GM23338 (cell line): Measurements from ENCODE around the gene NCAPD2. TPM values are rescaled to one million over a fixed set of nuclear protein-coding genes. Genes with fewer than 3 reads are reported as not detected.

Experiments
- ATAC-seq: fragments of 200-7000 bp; cut with Tn5 transposase; 3 replicates; pipeline ENCODE4 v1.9.1; 2020
- DNase-seq: peaks from one replicate; pipeline ENCODE4 v3.0.0-alpha.2; 2015; ENCODE audit warnings: low spot score
- H2AFZ ChIP-seq: fragments of 200-600 bp; sonication (generic); 2 replicates; pipeline ENCODE4 v1.8.0; 2016; ENCODE audit warnings: antibody characterized with exemption, mild to moderate bottlenecking, moderate library complexity
- H3F3A ChIP-seq: fragments of 200-600 bp; sonication (generic); replicated peaks from 2 replicates; pipeline ENCODE4 v1.8.0; 2017; ENCODE audit warnings: antibody characterized with exemption, mixed run types, low read depth
- H3K27ac ChIP-seq: fragments of 200-600 bp; sonication (generic); 2 replicates; pipeline ENCODE4 v1.6.1; 2016; ENCODE audit warnings: low read depth
- H3K27me3 ChIP-seq: fragments of 200-600 bp; sonication (generic); 2 replicates; pipeline ENCODE4 v1.8.0; 2016; ENCODE audit warnings: mild to moderate bottlenecking, mixed run types, moderate library complexity; ENCODE audit not compliant: insufficient read depth
- H3K36me3 ChIP-seq: fragments of 200-600 bp; sonication (generic); 2 replicates; pipeline ENCODE4 v1.8.0; 2016; ENCODE audit warnings: mild to moderate bottlenecking; ENCODE audit not compliant: insufficient read depth
- H3K4me1 ChIP-seq: fragments of 200-600 bp; sonication (generic); 2 replicates; pipeline ENCODE4 v1.8.0; 2016; ENCODE audit warnings: mild to moderate bottlenecking, moderate library complexity; ENCODE audit not compliant: insufficient read depth
- H3K4me2 ChIP-seq: fragments of 200-600 bp; sonication (generic); 2 replicates; pipeline ENCODE4 v1.7.1; 2017; ENCODE audit warnings: mixed run types
- H3K4me3 ChIP-seq: fragments of 200-600 bp; sonication (generic); 2 replicates; pipeline ENCODE4 v1.6.1; 2016; ENCODE audit warnings: mixed run types
- H3K79me2 ChIP-seq: fragments of 200-600 bp; sonication (generic); replicated peaks from 2 replicates; pipeline ENCODE4 v1.8.0; 2017; ENCODE audit warnings: mild to moderate bottlenecking; ENCODE audit not compliant: insufficient read depth
- H3K9me2 ChIP-seq: fragments of 200-600 bp; sonication (generic); 2 replicates; pipeline ENCODE4 v1.8.0; 2017; ENCODE audit not compliant: insufficient read depth
- H4K20me1 ChIP-seq: fragments of 200-600 bp; sonication (generic); replicated peaks from 2 replicates; pipeline ENCODE4 v1.8.0; 2017; ENCODE audit warnings: mild to moderate bottlenecking; ENCODE audit not compliant: insufficient read depth
- H3K27ac Mint-ChIP-seq: 2 replicates; pipeline ENCODE4 v1.8.0; 2020; ENCODE audit warnings: inconsistent platforms, mild to moderate bottlenecking, moderate library complexity, mixed read lengths
- H3K27me3 Mint-ChIP-seq: 3 replicates; pipeline ENCODE4 v1.8.0; 2022; ENCODE audit warnings: low read depth, mild to moderate bottlenecking, moderate library complexity, mixed read lengths, inconsistent platforms; ENCODE audit not compliant: insufficient read depth, poor library complexity
- H3K36me3 Mint-ChIP-seq: 3 replicates; pipeline ENCODE4 v1.8.0; 2021; ENCODE audit warnings: low read depth, mild to moderate bottlenecking, inconsistent platforms, moderate library complexity, mixed read lengths
- H3K4me1 Mint-ChIP-seq: 3 replicates; pipeline ENCODE4 v1.8.0; 2020; ENCODE audit warnings: mild to moderate bottlenecking, inconsistent platforms, mixed read lengths
- H3K4me3 Mint-ChIP-seq: 3 replicates; pipeline ENCODE4 v1.8.0; 2021; ENCODE audit warnings: moderate library complexity, mild to moderate bottlenecking, inconsistent platforms, mixed read lengths
- H3K9me3 Mint-ChIP-seq: 3 replicates; pipeline ENCODE4 v1.8.0; 2020; ENCODE audit warnings: moderate library complexity, mild to moderate bottlenecking, inconsistent platforms, mixed read lengths
- ETS1 ChIP-seq: IDR thresholded peaks from 2 replicates; pipeline ENCODE4 v1.6.1; 2016; ENCODE audit warnings: antibody characterized with exemption
- EZH2 ChIP-seq: fragments of 200-600 bp; sonication (generic); IDR thresholded peaks from one replicate; pipeline ENCODE4 v1.8.0; 2017; ENCODE audit warnings: antibody characterized with exemption, mild to moderate bottlenecking, low read depth; ENCODE audit not compliant: unreplicated experiment
- EZH2phosphoT487 ChIP-seq: fragments of 200-600 bp; sonication (generic); IDR thresholded peaks from one replicate; pipeline ENCODE4 v1.8.1; 2018; ENCODE audit warnings: antibody characterized with exemption; ENCODE audit not compliant: unreplicated experiment
- JUNB ChIP-seq: IDR thresholded peaks from one replicate; pipeline ENCODE4 v1.6.1; 2016; ENCODE audit warnings: antibody characterized with exemption; ENCODE audit not compliant: unreplicated experiment
- NANOG ChIP-seq: IDR thresholded peaks from 2 replicates; pipeline ENCODE4 v1.6.1; 2016; ENCODE audit warnings: antibody characterized with exemption, borderline replicate concordance
- POLR2AphosphoS5 ChIP-seq: IDR thresholded peaks from 2 replicates; pipeline ENCODE4 v1.6.1; 2016; ENCODE audit warnings: antibody characterized with exemption, low read depth
- REST ChIP-seq: IDR thresholded peaks from one replicate; pipeline ENCODE4 v1.6.1; 2018; ENCODE audit warnings: antibody characterized with exemption; ENCODE audit not compliant: unreplicated experiment
- STAT1 ChIP-seq: IDR thresholded peaks from one replicate; pipeline ENCODE4 v1.6.1; 2016; ENCODE audit warnings: antibody characterized with exemption; ENCODE audit not compliant: unreplicated experiment
- ZNF331 ChIP-seq: fragments of 250-450 bp; sonication (Bioruptor Pico); IDR thresholded peaks from 2 replicates; pipeline ENCODE4 v1.5.0; 2020; ENCODE audit warnings: low read depth, mild to moderate bottlenecking, moderate library complexity
- ZNF462 ChIP-seq: fragments of 250-450 bp; sonication (Bioruptor Pico); IDR thresholded peaks from 2 replicates; pipeline ENCODE4 v1.5.0; 2020; ENCODE audit warnings: mild to moderate bottlenecking, moderate library complexity
- polyA plus RNA-seq: library from polyadenylated mRNA; unstranded; fragments of >200 nt; fragmentation: Nextera tagmentation; extraction: Ambion mirVana; gene quantifications from 2 replicates; pipeline ENCODE4 v1.2.1, GENCODE V29; 2016
- total RNA-seq: library from RNA; depleted of rRNA; stranded (reverse); fragments of >200 nt; shearing (Covaris generic); gene quantifications from 2 replicates; pipeline ENCODE4 v1.2.3, GENCODE V29; 2014

NCAPD2 gene
- total and polyA plus RNA-seq, 2 experiments from 2014 or later: 34.2 to 217 TPM

GRCh38 chr12:6575648-6576047, 81.7 kb downstream of the NCAPD2 start:
- no peak overlapping the region for H3K4me3 Mint-ChIP-seq
- Histone ChIP-seq H3K4me3 (no peak overlapping the region), H2AFZ (no peak overlapping the region), H3K36me3 (peaks cover 80% of the 10 kb centered on the region), H3F3A (peaks cover 37% of the 10 kb centered on the region), H3K4me1 (no peaks in the 10 kb centered on the region; the same call in 1 of the 2 replicates), H3K9me2 (no peaks in the 10 kb centered on the region), H3K79me2 (0 out of 2 replicates have a peak, but pooled peaks cover 4% of the 10 kb centered on the region), H3K4me2 (no peak overlapping the region), H3K27ac (no peak overlapping the region), H3K27me3 (no peaks in the 10 kb centered on the region), H4K20me1 (peaks cover 18% of the 10 kb centered on the region)
- H3K36me3 Mint-ChIP-seq: peaks cover 92% of the 10 kb centered on the region
- H3K27ac Mint-ChIP-seq: no peak overlapping the region
- no peaks in the 10 kb centered on the region for H3K9me3 Mint-ChIP-seq
- peaks cover 7% of the 10 kb centered on the region for H3K27me3 Mint-ChIP-seq
- TF ChIP-seq EZH2 (no peak), STAT1 (no peak), ETS1 (no peak), ZNF331 (CRISPR knock-in tag) (no peak), EZH2phosphoT487 (no peak), POLR2AphosphoS5 (no peak), REST (no peak), NANOG (no peak), JUNB (no peak), ZNF462 (CRISPR knock-in tag) (no peak)
- DNase-seq (no peak), ATAC-seq (no peak)
- no peaks in the 10 kb centered on the region for H3K4me1 Mint-ChIP-seq
